Measurements from ENCODE around the gene LIMK2. TPM values are rescaled to one million over a fixed set of nuclear protein-coding genes. Genes with fewer than 3 reads are reported as not detected.
"Not testable (repeated sequence)": the region's sequence is repeated elsewhere in the genome, so short reads cannot be mapped to it uniquely, and the experiment has no call there.

LIMK2 gene
- total RNA-seq, 3 donors from 2014 or later = 6.9 to 146 (median 135) TPM

GRCh38 chr22:31187627-31188026 lies 24.5 kb upstream of the LIMK2 start:
- H3K9me3 ChIP-seq = no peaks in the 10 kb centered on the region
- no peaks in the 10 kb centered on the region for H3K27me3 ChIP-seq
- H3K36me3 ChIP-seq = no peaks in the 10 kb centered on the region
- DNase-seq (ENCODE audit: low spot score in 2 of 2) = no peak
- H3K4me1 ChIP-seq = no peaks in the 10 kb centered on the region
- TF ChIP-seq CTCF (IDR thresholded peaks at IDR 0.05) (no peak), POLR2AphosphoS5 (IDR thresholded peaks at IDR 0.05) (no peak), POLR2A (IDR thresholded peaks at IDR 0.05) (no peak)
- no peak overlapping the region for H3K4me3 ChIP-seq
- intact Hi-C loops (cut with DNase I; ENCODE audit: low total_unique reads) = no loop called here
- H3K27ac ChIP-seq = no peak overlapping the region

- H3K9me3 ChIP-seq = no peaks in the 10 kb centered on the region
- no peak for DNase-seq (ENCODE audit: low spot score in 2 of 2)
- H3K36me3 ChIP-seq = no peaks in the 10 kb centered on the region
- no peak overlapping the region for H3K4me3 ChIP-seq
- H3K4me1 ChIP-seq = no peaks in the 10 kb centered on the region
- no peak for TF ChIP-seq POLR2A (IDR thresholded peaks at IDR 0.05)
- no peak for TF ChIP-seq POLR2AphosphoS5 (IDR thresholded peaks at IDR 0.05)
- TF ChIP-seq CTCF (IDR thresholded peaks at IDR 0.05) = no peak
- intact Hi-C loops (cut with DNase I; ENCODE audit: low total_unique reads) = no loop called here
- no peaks in the 10 kb centered on the region for H3K27me3 ChIP-seq
- H3K27ac ChIP-seq = no peak overlapping the region
Measured at GRCh38 chr22:31192513-31192912, 19.6 kb upstream of the LIMK2 start.

GRCh38 chr22:31193092-31193491 lies 19.0 kb upstream of the LIMK2 start:
- H3K27me3 ChIP-seq = no peaks in the 10 kb centered on the region
- H3K9me3 ChIP-seq = no peaks in the 10 kb centered on the region
- TF ChIP-seq CTCF (IDR thresholded peaks at IDR 0.05) (no peak), POLR2AphosphoS5 (IDR thresholded peaks at IDR 0.05) (no peak), POLR2A (IDR thresholded peaks at IDR 0.05) (no peak)
- no peaks in the 10 kb centered on the region for H3K4me1 ChIP-seq
- no peak for DNase-seq (ENCODE audit: low spot score in 2 of 2)
- no peak overlapping the region for H3K27ac ChIP-seq
- intact Hi-C loops (cut with DNase I; ENCODE audit: low total_unique reads) = no loop called here
- H3K36me3 ChIP-seq = no peaks in the 10 kb centered on the region
- no peak overlapping the region for H3K4me3 ChIP-seq

- DNase-seq (ENCODE audit: low spot score in 2 of 2); H3K27me3 ChIP-seq; H3K4me1 ChIP-seq; H3K4me3 ChIP-seq; H3K27ac ChIP-seq; H3K9me3 ChIP-seq; intact Hi-C loops (cut with DNase I; ENCODE audit: low total_unique reads); H3K36me3 ChIP-seq: not testable (repeated sequence)
Measured at GRCh38 chr22:31194681-31195080, 17.4 kb upstream of the LIMK2 start.

DNA sequence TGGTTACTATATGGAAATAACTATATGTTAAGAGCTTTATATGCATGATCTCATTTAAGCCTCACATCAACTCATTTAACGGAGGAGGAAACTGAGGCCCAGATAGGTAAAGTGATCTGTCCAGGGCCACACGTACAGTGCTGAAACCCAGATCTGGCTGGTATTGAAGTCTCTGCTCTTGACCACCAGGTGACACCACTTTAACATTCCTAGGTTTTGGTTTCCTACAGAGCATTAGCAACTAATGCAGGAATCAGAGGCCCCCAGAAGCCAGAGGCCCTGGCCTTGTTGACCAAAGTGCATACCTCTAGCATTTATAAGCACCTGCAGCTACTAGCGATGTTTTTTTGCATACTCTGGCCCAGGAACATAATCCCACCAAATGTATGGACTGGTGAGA lies 12.9 kb upstream of the LIMK2 start:
- Histone ChIP-seq H3K27me3 (no peaks in the 10 kb centered on the region), H3K36me3 (peaks cover 9% of the 10 kb centered on the region), H3K4me1 (no peaks in the 10 kb centered on the region), H3K9me3 (no peaks in the 10 kb centered on the region), H3K27ac (no peak overlapping the region), H3K4me3 (no peak overlapping the region)
- DNase-seq (ENCODE audit: low spot score in 2 of 2) = no peak
- intact Hi-C loops (cut with DNase I; ENCODE audit: low total_unique reads) = no loop called here
- TF ChIP-seq POLR2A (IDR thresholded peaks at IDR 0.05) (no peak), POLR2AphosphoS5 (IDR thresholded peaks at IDR 0.05) (no peak), CTCF (IDR thresholded peaks at IDR 0.05) (no peak)

GRCh38 chr22:31204352-31204984 lies 7.6 kb upstream of the LIMK2 start:
- intact Hi-C loops (cut with DNase I; ENCODE audit: low total_unique reads); H3K4me1 ChIP-seq; H3K27me3 ChIP-seq; H3K9me3 ChIP-seq; H3K36me3 ChIP-seq; DNase-seq (ENCODE audit: low spot score in 2 of 2); H3K4me3 ChIP-seq: not testable (repeated sequence)
- peak overlapping the region; percentile 38 to 66 for H3K27ac ChIP-seq

GRCh38 chr22:31205059-31205458 lies 7.0 kb upstream of the LIMK2 start:
- H3K27me3 ChIP-seq; H3K36me3 ChIP-seq; DNase-seq (ENCODE audit: low spot score in 2 of 2); intact Hi-C loops (cut with DNase I; ENCODE audit: low total_unique reads); H3K4me1 ChIP-seq; H3K4me3 ChIP-seq; H3K9me3 ChIP-seq: not testable (repeated sequence)
- H3K27ac ChIP-seq = peak overlapping the region in 1 of 2 donors; percentile 38

GRCh38 chr22:31206460-31206859 lies 5.6 kb upstream of the LIMK2 start:
- H3K27me3 ChIP-seq; DNase-seq (ENCODE audit: low spot score in 2 of 2); intact Hi-C loops (cut with DNase I; ENCODE audit: low total_unique reads); H3K9me3 ChIP-seq; H3K4me3 ChIP-seq; H3K4me1 ChIP-seq; H3K36me3 ChIP-seq: not testable (repeated sequence)
- peak overlapping the region; percentile 60 to 86 for H3K27ac ChIP-seq

Data from breast epithelium (tissue), 4 donors.